Fibroblast of the conjunctiva (primary cell): Measurements from ENCODE around the gene RNF223.
"Not testable (repeated sequence)": the region's sequence is repeated elsewhere in the genome, so short reads cannot be mapped to it uniquely, and the experiment has no call there.

Experiments used
- DNase-seq: peaks from one replicate; pipeline ENCODE4 v3.0.0-alpha.2; 2010; ENCODE audit warnings: low read depth

The RNF223 gene

DNA sequence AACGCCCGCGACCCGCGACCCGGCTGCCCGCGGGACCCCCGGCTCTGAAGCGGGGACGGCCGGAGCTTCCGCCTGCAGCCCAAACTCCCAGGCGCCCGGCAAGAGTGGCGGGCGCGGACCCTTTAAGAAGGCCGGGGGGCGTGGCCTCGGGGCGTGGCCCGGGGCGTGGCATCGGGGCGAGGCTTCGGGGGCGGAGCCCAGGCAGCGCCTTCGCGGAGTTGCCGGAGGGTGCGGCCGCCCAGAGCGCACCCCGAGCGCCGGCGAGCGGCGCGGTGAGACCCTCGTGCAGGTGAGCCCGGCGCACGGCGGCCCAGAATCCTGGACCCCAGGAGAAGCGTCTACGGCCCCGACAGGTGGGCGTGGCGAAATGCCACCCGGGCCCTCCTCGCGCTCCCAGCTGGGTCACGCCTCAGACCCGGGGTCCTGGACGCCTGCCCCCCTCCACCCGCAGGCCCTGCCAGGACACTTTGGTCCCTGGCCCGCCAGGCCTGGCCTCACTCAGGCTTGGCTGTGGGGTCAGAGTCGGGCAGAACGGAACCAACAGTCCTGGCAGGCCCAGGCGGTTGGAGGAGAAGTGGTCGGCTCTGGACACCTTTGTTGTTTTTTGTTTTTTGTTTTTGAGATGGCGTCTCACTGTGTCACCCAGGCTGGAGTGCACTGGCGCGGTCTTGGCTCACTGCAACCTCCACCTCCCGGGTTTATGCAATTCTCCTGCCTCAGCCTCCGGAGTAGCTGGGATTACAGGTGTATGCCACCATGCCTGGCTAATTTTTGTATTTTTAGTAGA lies 14.4 kb downstream of the RNF223 start:
- DNase-seq: peak; percentile 27

- no peak for DNase-seq
Measured at GRCh38 chr1:1058921-1059493, 15.1 kb downstream of the RNF223 start.

- no peak for DNase-seq
Measured at GRCh38 chr1:1058088-1058905, 15.8 kb downstream of the RNF223 start.

DNA sequence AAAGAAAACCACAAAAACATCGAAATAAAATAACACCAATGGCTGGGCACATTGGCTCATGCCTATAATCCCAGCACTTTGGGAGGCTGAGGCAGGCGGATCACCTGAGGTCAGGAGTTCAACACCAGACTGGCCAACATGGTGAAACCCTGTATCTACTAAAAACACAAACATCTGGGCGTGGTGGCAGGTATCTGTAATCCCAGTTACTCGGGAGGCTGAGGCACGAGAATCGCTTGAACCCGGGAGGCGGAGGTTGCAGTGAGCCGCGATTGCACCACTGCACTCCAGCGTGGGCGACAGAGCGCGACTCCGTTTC lies 16.4 kb downstream of the RNF223 start:
- DNase-seq: not testable (repeated sequence)

GRCh38 chr1:1055841-1056736 lies 18.0 kb downstream of the RNF223 start:
- no peak for DNase-seq

DNA sequence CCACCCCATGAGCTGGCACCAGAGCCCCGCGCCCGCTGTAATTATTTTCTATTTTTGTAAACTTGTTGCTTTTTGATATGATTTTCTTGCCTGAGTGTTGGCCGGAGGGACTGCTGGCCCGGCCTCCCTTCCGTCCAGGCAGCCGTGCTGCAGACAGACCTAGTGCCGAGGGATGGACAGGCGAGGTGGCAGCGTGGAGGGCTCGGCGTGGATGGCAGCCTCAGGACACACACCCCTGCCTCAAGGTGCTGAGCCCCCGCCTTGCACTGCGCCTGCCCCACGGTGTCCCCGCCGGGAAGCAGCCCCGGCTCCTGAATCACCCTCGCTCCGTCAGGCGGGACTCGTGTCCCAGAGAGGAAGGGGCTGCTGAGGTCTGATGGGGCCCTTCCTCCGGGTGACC lies 19.1 kb downstream of the RNF223 start:
- no peak for DNase-seq

GRCh38 chr1:1054099-1054700 lies 19.9 kb downstream of the RNF223 start:
- DNase-seq: no peak

DNA sequence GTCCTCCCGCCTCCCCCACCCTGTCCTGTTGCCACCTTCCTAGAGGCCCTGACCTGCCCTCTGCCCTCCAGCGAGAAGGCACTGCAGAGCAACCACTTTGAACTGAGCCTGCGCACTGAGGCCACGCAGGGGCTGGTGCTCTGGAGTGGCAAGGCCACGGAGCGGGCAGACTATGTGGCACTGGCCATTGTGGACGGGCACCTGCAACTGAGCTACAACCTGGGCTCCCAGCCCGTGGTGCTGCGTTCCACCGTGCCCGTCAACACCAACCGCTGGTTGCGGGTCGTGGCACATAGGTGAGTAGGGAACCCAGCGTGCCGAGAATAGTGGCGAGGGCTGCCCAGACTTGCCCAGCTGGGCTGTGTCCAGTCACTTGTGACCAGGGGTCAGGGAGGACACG lies 20.4 kb downstream of the RNF223 start:
- DNase-seq: no peak

DNA sequence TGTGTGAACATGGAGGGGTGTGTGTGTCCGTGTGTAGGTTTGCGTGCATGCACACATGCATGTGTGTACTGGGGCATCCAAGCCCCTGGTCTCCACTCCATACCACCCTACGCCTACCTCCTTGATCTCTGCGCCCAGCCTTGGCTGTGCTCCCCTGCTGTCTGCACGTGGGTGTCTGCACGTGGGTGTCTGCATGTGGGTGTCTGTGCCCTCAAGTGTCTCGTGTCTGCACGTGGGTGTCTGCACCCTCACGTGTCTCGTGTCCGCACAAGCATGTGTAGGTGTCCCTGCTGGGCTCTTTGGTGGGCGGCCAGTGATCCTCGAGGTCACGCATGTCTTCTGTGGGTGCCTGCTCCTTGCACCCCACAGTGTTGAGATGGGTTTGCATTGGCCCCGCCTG lies 21.1 kb downstream of the RNF223 start:
- DNase-seq: no peak

GRCh38 chr1:1052003-1052840 lies 21.9 kb downstream of the RNF223 start:
- DNase-seq: no peak

GRCh38 chr1:1051127-1051810 lies 22.8 kb downstream of the RNF223 start:
- no peak for DNase-seq

DNA sequence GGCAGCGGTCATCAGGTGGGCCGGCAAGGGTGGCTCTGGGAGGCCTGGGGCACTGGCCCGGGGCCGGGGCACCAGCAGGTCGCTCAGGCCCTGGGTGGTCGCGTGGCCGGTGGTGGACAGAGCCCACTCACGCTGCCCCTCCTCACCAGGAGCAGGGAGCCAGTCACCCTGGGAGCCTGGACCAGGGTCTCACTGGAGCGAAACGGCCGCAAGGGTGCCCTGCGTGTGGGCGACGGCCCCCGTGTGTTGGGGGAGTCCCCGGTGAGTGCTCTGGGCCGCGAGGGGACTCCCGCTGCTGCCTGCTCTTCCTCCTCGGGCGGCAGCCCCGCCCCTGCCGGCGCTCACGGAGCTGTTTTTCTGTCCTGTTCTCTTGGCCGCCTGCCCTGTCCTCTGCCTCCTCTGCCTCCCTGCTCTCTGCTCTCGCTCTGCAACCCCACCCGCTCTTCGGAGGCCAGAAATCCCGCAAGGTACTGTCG lies 23.5 kb downstream of the RNF223 start:
- no peak for DNase-seq

GRCh38 chr1:1049318-1050165 lies 24.6 kb downstream of the RNF223 start:
- DNase-seq: no peak

DNA sequence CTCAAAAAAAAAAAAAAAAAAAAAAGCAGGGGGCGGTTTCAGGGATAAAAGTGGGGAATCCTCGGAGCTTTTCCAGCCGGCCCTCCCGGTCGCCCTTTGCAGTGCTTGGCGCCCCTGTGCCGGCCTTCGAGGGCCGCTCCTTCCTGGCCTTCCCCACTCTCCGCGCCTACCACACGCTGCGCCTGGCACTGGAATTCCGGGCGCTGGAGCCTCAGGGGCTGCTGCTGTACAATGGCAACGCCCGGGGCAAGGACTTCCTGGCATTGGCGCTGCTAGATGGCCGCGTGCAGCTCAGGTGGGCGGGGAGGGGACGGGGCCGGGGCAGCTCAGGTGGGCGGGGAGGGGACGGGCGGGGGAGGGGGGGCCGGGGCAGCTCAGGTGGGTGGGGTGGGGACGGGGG lies 25.3 kb downstream of the RNF223 start:
- no peak for DNase-seq

DNA sequence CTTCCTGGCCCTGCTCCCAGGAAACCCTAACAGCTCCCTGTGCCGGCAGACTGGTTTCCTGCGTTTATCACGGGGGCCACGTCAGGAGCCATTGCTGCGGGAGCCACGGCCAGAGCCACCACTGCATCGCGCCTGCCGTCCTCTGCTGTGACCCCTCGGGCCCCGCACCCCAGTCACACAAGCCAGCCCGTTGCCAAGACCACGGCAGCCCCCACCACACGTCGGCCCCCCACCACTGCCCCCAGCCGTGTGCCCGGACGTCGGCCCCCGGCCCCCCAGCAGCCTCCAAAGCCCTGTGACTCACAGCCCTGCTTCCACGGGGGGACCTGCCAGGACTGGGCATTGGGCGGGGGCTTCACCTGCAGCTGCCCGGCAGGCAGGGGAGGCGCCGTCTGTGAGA lies 26.1 kb downstream of the RNF223 start:
- no peak for DNase-seq

- DNase-seq: no peak
Measured at GRCh38 chr1:1047407-1047806, 26.7 kb downstream of the RNF223 start.

- no peak for DNase-seq
Measured at GRCh38 chr1:1046767-1047166, 27.3 kb downstream of the RNF223 start.

DNA sequence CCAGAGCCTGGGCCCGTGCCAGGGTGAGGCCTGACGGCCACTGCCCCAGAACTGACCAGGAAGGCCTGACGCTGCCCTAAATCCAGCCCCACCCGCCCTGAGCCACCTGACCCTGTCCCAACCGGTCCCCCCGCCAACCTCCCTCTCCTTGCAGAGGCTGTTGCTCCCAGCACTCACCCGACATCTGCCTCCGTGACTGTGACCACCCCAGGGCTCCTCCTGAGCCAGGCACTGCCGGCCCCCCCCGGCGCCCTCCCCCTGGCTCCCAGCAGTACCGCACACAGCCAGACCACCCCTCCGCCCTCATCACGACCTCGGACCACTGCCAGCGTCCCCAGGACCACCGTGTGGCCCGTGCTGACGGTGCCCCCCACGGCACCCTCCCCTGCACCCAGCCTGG lies 27.9 kb downstream of the RNF223 start:
- DNase-seq: no peak

- no peak for DNase-seq
Measured at GRCh38 chr1:1045129-1045528, 29.0 kb downstream of the RNF223 start.
